ENCODE results near the gene CDH23.
A peak's percentile ranks its signal among the peaks of the same experiment; 100 is the strongest.

The CDH23 gene

DNA sequence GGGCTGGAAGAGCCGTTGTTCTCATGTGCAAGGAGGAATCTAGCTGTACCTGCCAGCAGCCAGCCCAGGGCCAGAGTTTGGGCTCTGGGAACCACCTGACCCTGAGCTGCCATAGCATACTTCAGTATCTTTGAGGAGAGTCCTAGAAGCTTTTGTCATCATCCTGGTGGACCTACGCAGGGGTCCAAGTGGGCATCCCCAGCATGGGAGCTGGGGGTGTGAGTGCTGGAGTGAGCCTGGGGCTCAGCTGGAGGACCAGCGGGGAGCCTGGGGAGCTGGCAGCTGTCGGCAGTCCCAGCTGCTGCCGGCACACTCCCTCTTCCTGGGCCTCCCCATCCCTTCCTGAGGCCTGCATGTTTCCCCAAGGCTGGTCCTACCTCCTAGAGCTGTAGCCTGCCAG is 290.4 kb downstream of the CDH23 start:
- no peak for DNase-seq (ENCODE audit: low read depth)

- no peak for DNase-seq (ENCODE audit: low read depth)
Measured at GRCh38 chr10:71687480-71687879, 290.8 kb downstream of the CDH23 start.

- no peak for DNase-seq (ENCODE audit: low read depth)
Measured at GRCh38 chr10:71688256-71688655, 291.5 kb downstream of the CDH23 start.

DNA sequence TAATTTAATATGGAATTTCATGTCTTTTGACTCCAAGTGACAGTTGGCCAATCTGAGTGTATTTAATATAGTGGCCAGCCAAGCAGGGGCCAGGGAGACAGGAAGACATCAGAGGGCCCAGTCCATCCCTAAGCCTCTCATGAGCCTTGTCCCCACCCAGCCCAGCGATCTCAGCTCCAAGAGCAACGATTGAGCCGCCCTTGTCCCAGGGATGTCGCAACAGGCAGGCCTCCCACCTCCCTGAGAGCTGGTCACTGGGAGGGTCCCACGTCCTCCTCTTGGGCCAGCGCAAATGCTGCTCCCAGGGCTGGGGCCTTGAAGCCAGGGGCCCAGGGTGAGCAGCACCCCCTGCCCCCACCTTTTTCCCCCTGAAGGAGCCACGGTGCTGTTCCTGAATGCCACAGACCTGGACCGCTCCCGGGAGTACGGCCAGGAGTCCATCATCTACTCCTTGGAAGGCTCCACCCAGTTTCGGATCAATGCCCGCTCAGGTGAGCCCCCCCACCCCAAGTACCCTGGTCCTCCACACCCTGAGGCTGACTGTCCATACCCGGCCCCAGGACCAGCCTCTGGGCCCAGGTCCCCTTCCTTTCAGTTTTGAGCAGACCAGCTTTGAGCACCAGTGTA is 293.5 kb downstream of the CDH23 start:
- no peak for DNase-seq (ENCODE audit: low read depth)

GRCh38 chr10:71691405-71691804 is 294.7 kb downstream of the CDH23 start:
- DNase-seq (ENCODE audit: low read depth), result no peak

DNA sequence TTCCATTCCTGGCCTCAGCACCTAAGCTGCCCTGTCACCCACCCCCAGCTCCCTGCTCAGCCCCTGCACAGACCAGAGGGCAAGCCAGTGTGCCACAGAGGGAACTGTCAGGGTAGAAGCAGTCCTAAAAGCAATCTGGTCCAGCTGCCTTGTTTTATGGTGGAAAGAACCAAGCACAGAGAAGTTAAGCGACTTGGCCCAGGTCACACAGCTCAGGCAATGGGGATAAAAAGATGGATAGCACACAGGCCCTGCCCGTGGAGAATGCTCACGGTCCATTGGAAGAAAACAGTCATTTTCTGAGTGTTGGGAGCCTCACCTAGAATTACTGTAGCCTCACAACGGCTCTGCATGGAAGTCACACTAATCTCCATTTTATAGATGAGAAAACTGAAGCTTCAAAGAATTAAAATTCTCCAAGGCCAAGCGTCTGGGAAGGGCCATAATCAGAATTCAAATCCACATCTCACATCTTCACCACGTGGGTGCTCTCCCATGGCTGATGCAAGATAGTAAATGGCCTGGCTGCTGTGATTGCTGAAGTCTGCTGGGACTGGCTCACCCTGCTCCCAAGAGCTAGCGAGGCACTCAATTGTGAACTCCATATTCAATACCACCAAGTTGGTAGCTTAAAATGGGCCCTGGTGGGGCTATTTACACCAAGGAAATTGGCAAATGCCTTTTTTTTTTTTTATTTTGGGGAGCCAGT is 296.0 kb downstream of the CDH23 start:
- no peak for DNase-seq (ENCODE audit: low read depth)

- DNase-seq (ENCODE audit: low read depth), result no peak
Measured at GRCh38 chr10:71693377-71693776, 296.7 kb downstream of the CDH23 start.

GRCh38 chr10:71694039-71694501 is 297.4 kb downstream of the CDH23 start:
- no peak for DNase-seq (ENCODE audit: low read depth)

DNA sequence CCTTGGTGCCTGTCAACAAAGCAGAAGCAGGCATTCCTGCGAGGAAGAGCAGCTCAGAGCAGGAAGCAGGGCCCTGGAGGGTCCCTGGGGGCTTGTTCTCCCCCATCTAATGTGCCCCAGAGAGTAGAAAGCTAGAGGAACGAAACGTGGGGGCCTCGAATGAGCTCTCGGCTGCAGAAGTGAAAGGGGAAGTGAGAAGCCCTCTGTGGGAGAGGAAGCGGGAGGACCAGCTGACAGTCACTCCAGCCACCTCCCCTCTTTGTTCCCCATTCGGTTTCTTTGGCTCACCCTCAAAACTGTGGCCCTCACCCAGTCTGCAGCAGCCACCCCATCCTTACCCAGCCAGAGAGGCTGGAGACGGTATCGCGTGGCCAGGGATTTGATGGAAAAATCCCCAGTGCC is 297.8 kb downstream of the CDH23 start:
- no peak for DNase-seq (ENCODE audit: low read depth)

DNA sequence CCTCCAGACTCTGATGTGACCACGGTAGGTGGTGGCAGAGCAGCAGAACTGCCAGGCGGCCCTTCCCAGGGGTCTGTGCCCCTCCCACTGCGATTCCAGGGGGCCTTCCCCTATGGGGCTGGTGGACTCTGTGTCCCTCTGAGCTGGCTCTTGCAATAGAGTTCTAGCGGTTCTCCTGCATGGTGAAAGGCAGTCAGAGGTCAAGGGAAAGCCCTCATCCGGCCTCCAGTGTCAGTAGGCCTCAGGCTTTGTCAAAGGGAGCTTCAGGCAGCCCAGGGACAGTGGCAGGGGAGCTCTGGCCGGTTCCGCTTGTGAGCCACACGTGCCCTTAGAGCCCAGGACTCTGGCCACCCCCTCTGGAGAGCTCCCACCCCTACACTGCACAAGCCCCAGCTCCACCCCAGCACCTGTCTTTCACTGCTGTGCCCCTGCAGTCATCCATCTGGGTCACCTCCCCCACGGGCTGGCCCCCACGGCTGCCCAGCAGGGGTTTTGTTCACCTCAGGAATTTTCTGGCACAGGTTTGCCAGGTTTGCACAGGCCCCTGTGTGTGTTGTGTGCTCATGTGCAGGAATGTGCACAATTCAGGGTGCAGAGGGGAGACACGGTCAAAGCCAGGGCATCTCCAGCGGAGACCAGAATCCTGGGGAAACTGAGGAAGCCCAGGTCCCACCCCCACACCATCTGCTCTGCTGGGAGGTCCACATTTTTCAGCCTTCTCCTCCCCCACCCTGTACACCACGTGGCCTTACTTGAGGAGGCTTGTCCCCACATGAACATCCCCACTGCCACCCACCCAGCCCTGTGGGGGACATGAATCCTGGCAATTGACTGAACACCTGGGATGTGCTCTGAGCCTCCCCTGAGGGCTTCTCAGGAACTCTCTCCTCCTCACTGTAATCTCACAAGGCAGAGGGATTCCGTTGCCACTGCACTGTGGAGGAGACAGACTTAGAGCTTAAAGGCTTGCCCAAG is 299.1 kb downstream of the CDH23 start:
- DNase-seq (ENCODE audit: low read depth), result no peak

GRCh38 chr10:71696628-71697326 is 300.1 kb downstream of the CDH23 start:
- DNase-seq (ENCODE audit: low read depth), result peak; percentile 49

DNA sequence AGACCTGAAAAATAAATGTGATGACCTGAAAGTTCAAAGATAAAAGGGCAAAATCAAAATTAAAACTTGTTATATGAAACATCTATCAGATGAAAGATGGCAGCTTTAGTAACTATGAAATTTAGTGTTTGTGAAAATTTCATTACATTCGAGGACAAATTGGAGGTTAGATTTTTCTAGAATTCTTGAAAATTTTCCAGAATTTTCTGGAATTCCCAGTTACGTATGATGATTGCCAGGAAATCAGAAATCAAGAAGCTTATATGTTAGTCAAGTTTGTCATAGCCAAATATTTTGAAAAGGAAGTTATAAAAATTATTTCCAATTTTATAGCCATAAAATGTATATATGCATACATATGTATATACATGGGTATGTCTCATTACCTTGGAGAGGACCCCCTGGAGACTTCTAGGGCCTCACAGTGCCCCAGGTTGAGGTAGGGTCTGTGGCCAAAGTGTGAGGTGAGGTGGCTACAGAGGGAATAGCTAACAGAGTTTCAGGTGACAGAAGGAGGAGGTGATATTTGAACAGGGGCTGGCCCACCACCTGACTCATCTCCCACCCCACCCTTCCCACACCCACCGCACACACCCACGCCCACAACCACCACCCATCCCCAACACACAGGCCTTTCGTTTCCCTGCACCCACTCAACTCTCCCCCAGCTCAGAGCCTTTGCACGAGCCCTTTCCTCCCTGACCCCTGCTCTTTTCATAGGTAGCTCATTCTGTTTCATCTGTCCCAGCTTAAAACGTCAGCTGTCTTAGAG is 301.4 kb downstream of the CDH23 start:
- DNase-seq (ENCODE audit: low read depth), result no peak

DNA sequence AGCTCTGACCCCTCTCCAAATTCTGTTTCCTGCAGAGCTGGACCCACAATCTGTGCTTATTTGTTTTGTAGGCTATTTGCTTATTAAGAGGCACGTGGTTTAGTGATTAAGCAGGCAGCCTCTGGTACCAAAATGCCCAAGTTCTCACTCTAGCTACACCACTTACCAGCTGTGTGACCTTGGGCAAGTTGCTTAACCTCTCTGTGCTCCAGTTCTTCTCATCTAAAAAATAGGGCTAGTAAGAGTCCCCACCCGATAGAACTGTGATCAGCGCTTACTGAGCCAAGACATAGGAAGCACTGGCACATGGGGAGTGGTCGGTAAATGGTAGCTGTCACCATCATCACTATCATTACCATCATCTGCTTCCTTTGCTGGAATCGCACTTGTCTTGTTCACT is 302.0 kb downstream of the CDH23 start:
- DNase-seq (ENCODE audit: low read depth), result no peak

DNA sequence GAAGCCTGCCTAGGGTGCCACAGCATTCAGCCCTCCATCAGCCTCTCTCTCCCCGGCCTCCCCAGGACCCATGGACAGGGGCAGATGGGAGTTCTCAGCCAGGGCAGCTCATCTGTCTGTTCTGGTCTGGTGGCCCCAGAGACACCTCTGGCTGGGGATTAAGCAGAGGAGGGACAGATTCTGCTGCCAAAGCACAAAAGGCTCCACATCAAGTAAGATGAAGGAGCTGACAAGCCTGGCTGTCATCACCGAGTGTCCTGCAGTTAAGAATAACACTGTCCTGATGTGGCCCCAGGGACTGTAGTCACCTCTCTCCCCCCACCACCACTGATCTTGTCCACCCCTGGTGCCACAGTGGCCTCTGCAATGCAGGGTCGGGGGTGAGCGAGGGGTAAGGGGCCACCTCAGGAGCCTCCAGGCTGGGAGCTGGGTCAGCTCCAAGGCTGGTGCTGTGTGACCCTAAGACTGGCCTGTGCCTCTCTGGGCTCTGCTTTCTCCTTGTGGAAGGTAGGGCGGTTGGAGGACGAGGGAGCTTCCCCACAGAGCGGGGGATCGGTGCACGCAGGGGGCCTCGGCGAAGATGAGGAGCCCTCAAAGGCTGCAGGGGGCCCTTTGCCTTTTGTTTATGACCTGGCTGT is 304.1 kb downstream of the CDH23 start:
- DNase-seq (ENCODE audit: low read depth), result no peak

DNA sequence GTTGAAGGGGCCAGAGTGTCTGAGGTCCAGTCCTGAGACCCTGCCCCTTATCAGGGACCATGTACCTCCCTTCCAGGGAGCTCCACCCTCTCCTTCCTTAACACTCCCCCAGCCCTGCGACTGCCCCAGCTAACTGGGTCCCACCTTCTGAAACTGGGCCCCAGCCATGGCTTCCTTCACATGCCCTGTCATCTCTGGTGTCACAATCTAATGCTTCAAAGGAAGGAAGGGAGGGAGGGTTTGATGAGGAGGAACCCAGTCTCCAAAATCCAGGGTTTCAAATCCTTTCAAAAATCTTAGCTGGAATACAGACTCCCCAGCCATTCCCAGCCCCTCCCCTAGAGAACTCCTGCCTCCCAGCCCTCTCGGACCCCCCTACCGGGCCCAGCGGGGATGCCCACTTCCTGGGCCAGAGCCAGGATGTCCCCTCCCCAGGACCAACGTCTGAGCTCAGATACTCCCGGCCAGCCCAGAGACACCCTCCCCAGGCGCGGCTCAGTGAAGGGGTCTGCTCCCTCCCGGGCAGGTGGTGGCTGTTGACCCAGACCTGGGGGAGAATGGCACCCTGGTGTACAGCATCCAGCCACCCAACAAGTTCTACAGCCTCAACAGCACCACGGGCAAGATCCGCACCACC is 304.9 kb downstream of the CDH23 start:
- no peak for DNase-seq (ENCODE audit: low read depth)

- no peak for DNase-seq (ENCODE audit: low read depth)
Measured at GRCh38 chr10:71703577-71703976, 306.9 kb downstream of the CDH23 start.

DNA sequence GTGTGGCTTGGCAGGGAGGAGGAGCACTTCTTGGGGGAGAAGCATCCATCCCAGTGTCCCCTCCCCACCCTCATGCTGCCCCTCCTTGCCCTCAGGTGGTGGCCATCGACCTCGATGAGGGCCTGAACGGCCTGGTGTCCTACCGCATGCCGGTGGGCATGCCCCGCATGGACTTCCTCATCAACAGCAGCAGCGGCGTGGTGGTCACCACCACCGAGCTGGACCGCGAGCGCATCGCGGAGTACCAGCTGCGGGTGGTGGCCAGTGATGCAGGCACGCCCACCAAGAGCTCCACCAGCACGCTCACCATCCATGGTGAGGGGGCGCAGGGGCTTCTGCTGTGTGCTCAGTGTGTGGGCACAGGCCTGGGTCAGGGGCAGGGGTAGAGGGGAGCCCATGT is 308.1 kb downstream of the CDH23 start:
- DNase-seq (ENCODE audit: low read depth), result no peak

DNA sequence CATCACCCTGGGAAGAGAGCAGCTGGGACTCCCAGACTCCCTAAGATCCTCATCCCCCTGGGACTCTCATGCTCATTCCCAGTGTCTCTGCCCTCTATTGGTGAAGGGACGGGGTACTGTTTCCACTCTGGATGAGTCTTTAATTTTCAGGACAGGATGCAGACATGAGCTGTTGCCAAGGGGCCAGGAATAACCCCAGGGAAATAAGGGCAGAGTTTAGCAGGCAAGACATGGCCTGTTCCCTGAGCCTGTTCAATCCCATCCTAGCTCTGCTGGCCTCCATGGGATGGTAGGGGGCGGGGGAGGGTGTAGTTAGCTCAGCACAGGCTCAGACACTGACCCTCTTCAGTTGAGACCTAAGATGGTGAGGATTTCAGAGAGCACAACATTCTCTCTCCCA is 308.9 kb downstream of the CDH23 start:
- DNase-seq (ENCODE audit: low read depth), result no peak

- no peak for DNase-seq (ENCODE audit: low read depth)
Measured at GRCh38 chr10:71706216-71707121, 309.7 kb downstream of the CDH23 start.
